Neutrophil (primary cell): ENCODE measurements around the gene NEO1.

Source experiments
- H3K27ac ChIP-seq: fragments of 200-600 bp; sonication (generic); 2 replicates; pipeline ENCODE4 v1.5.1; 2016; ENCODE audit warnings: mild to moderate bottlenecking, moderate library complexity
- H3K27me3 ChIP-seq: fragments of 200-600 bp; sonication (generic); 2 replicates; pipeline ENCODE4 v1.6.0; 2016; ENCODE audit warnings: mild to moderate bottlenecking
- H3K36me3 ChIP-seq: fragments of 200-600 bp; sonication (generic); 2 replicates; pipeline ENCODE4 v1.5.1; 2017
- H3K4me1 ChIP-seq, 2 experiments: fragments of 200-600 bp in 1 of 2; sonication (generic) in 1 of 2; 1 replicate in 1 of 2; 2 replicates in 1 of 2; pipeline versions ENCODE4 v1.5.1 to v1.6.1; 2013 to 2016; ENCODE audit warnings: low read depth in 1 of 2, low read length in 1 of 2, mild to moderate bottlenecking in 1 of 2, moderate library complexity in 1 of 2; ENCODE audit not compliant: control insufficient read depth in 1 of 2, insufficient read depth in 1 of 2
- H3K4me3 ChIP-seq, 2 experiments: fragments of 200-600 bp in 1 of 2; sonication (generic) in 1 of 2; 1 replicate in 1 of 2; 2 replicates in 1 of 2; pipeline ENCODE4 v1.5.1; 2013 to 2016; ENCODE audit warnings: low read depth in 1 of 2, low read length in 1 of 2, mild to moderate bottlenecking in 1 of 2, moderate library complexity in 1 of 2
- H3K9me3 ChIP-seq: fragments of 200-600 bp; sonication (generic); 2 replicates; pipeline ENCODE4 v1.5.1; 2016
- TF ChIP-seq, protein P1 (sequence below): fragments of 200-600 bp; sonication (generic); IDR thresholded peaks from 2 replicates; pipeline ENCODE4 v1.5.1; 2016; ENCODE audit warnings: antibody characterized with exemption

The NEO1 gene

DNA sequence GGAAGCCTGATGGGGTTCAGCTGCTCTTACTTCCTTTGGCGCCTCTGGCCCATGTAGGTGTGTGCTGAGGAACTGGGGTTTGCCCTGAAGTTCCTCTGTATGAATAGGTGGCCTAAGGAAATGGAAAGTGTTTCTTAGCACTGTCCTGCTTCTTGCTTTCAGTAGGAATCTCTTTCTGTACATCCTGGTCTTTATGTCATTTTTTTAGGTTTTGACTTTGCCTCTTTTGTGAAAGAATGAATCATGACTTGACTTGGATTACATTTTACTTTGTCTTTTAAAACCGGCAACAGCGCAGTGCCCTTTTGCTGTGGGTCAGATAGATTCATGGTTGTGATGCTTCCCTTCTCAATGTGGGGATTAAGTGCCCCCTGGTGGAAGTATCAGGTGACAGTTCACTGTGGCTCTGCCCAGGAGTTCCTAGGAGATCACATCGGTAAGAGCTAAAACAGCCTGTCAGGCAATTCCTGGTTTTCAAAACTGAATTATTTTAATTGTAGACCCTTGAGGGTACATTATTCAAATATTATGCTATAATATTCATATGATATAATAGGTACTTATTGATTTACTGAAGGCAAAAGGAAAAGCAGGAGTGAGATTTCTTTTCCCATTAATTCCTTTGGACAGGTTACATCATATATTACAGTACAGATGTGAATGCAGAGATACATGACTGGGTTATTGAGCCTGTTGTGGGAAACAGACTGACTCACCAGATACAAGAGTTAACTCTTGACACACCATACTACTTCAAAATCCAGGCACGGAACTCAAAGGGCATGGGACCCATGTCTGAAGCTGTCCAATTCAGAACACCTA is 221.1 kb downstream of the NEO1 start:
- TF ChIP-seq, protein P1, sequence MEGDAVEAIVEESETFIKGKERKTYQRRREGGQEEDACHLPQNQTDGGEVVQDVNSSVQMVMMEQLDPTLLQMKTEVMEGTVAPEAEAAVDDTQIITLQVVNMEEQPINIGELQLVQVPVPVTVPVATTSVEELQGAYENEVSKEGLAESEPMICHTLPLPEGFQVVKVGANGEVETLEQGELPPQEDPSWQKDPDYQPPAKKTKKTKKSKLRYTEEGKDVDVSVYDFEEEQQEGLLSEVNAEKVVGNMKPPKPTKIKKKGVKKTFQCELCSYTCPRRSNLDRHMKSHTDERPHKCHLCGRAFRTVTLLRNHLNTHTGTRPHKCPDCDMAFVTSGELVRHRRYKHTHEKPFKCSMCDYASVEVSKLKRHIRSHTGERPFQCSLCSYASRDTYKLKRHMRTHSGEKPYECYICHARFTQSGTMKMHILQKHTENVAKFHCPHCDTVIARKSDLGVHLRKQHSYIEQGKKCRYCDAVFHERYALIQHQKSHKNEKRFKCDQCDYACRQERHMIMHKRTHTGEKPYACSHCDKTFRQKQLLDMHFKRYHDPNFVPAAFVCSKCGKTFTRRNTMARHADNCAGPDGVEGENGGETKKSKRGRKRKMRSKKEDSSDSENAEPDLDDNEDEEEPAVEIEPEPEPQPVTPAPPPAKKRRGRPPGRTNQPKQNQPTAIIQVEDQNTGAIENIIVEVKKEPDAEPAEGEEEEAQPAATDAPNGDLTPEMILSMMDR, result peak; percentile 59
- no peaks in the 10 kb centered on the region for H3K9me3 ChIP-seq
- no peak overlapping the region for H3K4me3 ChIP-seq
- no peaks in the 10 kb centered on the region for H3K36me3 ChIP-seq
- no peak overlapping the region for H3K27ac ChIP-seq
- H3K27me3 ChIP-seq, result peaks cover 55% of the 10 kb centered on the region
- H3K4me1 ChIP-seq, result no peaks in the 10 kb centered on the region

DNA sequence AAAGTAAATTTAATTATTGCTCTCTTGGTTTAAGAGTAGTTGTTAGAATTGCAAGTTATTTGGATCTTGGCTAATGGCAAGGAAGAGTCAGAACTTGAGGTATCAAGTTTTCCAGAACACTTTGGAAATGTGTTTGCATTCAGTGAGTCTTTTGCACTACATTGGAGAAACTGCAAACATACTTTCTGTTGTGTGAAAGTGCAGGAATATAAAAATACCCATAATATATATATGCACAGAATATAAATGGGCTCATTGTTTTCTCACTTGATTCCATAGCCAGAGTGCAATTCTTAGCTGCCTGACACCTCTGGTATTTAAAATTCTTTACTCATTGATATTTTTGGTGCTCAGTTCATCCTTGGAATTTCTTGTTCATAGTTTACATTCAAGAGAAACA is 223.6 kb downstream of the NEO1 start:
- Histone ChIP-seq H3K27ac (no peak overlapping the region), H3K27me3 (peaks cover 57% of the 10 kb centered on the region), H3K4me3 (no peak overlapping the region), H3K36me3 (no peaks in the 10 kb centered on the region), H3K4me1 (no peaks in the 10 kb centered on the region), H3K9me3 (no peaks in the 10 kb centered on the region)
- TF ChIP-seq, protein P1, result no peak

DNA sequence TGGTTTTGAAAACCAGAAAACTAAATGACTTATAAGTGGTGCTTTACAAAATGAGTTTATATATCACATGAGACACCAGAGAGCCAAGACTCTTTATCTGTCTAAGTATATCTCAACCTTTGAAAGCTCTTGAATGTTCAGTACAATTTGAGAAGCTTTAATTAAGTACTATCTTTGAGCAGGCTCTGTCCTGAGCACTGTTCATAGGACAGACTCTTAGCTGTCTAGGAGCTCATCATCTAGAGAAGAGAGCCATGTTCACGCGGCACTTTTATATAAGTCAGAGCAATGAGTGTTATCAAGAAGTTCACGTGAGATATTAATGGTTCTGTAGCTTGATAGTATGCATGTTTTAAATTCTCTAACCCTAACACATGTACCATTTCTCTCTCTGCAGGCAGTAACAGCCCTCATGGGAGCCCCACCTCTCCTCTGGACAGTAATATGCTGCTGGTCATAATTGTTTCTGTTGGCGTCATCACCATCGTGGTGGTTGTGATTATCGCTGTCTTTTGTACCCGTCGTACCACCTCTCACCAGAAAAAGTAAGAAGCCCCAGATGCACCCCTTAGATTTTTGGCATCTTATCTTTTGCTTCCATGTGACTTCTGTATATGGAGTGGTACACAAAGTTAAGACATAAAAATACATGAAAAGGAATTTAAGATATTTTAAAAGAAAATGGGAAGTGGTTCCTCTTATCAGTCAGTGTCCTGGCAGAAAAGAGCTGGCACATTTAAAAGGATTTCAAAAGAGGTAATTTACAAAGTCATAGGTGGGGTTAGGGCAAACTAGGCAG is 230.5 kb downstream of the NEO1 start:
- TF ChIP-seq, protein P1, result no peak
- peaks cover 33% of the 10 kb centered on the region for H3K27me3 ChIP-seq
- no peak overlapping the region for H3K27ac ChIP-seq
- no peaks in the 10 kb centered on the region for H3K36me3 ChIP-seq
- peaks cover 30 to 33% of the 10 kb centered on the region in 2 experiments for H3K4me1 ChIP-seq
- H3K4me3 ChIP-seq, result no peak overlapping the region
- no peaks in the 10 kb centered on the region for H3K9me3 ChIP-seq

DNA sequence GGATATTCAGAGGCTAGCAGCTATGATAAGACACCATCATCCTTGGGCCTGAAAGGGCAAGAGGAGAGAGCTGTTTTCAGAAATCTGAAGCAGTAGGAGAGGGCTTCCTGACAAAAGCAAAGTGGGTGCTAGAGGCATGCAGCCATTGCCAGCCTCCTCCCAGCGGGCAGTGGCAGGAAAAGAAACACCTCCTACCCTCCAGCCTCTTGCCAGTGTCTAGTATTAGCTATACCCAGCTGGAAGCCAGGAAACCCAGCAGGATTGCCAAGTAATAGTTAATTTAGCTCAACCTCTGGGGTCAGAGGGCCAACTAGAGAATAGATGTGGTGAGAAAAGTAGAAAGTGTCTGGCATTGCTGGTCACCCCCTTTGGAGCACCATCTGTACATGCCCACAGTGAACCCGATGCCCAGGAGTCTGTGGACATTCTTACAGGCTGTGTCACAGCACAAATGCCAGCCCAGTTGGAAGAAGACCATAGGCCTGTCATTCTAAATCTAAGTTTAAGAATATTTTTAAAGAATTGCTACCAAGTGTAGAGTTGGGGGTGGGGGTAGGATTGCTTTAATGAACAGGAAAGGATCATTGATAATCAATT is 231.2 kb downstream of the NEO1 start:
- no peak overlapping the region for H3K27ac ChIP-seq
- no peaks in the 10 kb centered on the region for H3K36me3 ChIP-seq
- H3K4me3 ChIP-seq, result no peak overlapping the region
- peaks cover 26% of the 10 kb centered on the region for H3K27me3 ChIP-seq
- peaks cover 37 to 40% of the 10 kb centered on the region in 2 experiments for H3K4me1 ChIP-seq
- TF ChIP-seq, protein P1, result no peak
- no peaks in the 10 kb centered on the region for H3K9me3 ChIP-seq

DNA sequence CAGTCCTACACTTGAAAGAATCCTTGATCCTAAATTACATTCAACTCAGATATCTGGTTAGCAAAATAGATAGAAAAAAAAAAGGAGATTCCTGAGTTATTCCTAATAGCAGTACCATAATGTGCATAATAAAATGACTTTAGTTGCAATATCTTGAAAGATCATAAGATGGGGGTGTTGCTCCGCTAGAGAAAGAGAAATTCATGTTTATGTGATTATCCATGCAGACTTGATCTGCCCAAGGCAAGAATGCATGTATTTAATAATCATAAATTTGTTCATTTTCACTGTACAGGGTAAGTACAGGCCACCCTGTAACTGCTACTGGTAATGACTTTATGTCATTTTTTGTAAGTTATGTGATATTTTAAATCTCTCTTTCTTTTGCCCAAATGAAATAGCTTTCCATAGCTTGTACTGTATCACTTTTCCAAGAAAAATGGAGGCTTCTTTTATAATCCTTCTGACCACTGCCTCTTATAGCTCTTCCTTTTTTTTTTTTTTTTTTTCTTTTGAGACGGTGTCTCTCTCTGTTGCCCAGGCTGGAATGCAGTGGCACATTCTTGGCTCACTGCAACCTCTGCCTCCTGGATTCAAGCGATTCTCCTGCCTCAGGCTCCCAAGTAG is 231.9 kb downstream of the NEO1 start:
- H3K4me3 ChIP-seq, result no peak overlapping the region
- TF ChIP-seq, protein P1, result no peak
- no peaks in the 10 kb centered on the region for H3K36me3 ChIP-seq
- H3K4me1 ChIP-seq, result peaks cover 44 to 47% of the 10 kb centered on the region in 2 experiments
- no peak overlapping the region for H3K27ac ChIP-seq
- no peaks in the 10 kb centered on the region for H3K9me3 ChIP-seq
- H3K27me3 ChIP-seq, result peaks cover 21% of the 10 kb centered on the region
